DMS153 treated with DMSO at 0.1 percent for 48 hours (cell line): ENCODE results near the gene TMEM86B.
"Not testable (repeated sequence)": the region's sequence is repeated elsewhere in the genome, so short reads cannot be mapped to it uniquely, and the experiment has no call there.

Experiments used
- DNase-seq: peaks from one replicate; lab custom pipeline; 2025; ENCODE audit not compliant: unreplicated experiment; lab: John Stamatoyannopoulos, UW

Gene TMEM86B

GRCh38 chr19:55223291-55224037 is 5.1 kb downstream of the TMEM86B start:
- no peak for DNase-seq

GRCh38 chr19:55220525-55220924 is 8.0 kb downstream of the TMEM86B start:
- no peak for DNase-seq

- peak; percentile 91 for DNase-seq
These were observed 11.9 kb downstream of the TMEM86B start for GRCh38 chr19:55216461-55217198.

GRCh38 chr19:55213547-55213946 is 15.0 kb downstream of the TMEM86B start:
- DNase-seq: no peak

- peak; percentile 74 for DNase-seq
These were observed 16.1 kb downstream of the TMEM86B start for GRCh38 chr19:55212447-55212846.

GRCh38 chr19:55209693-55210472 is 18.7 kb downstream of the TMEM86B start:
- DNase-seq: peak; percentile 74

- peak; percentile 26 for DNase-seq
These were observed 19.5 kb downstream of the TMEM86B start, which contains the start of gene PTPRH for GRCh38 chr19:55208880-55209692. TSS of gene PTPRH (minus strand) at chr19:55209501. CDS start at chr19:55209433, 68 bp downstream.

- DNase-seq: peak; percentile 49
These were observed 21.7 kb downstream of the TMEM86B start for GRCh38 chr19:55206664-55207500.

- not testable (repeated sequence) for DNase-seq
These were observed 26.4 kb downstream of the TMEM86B start for GRCh38 chr19:55202199-55202598.

GRCh38 chr19:55199620-55200204 is 28.9 kb downstream of the TMEM86B start:
- no peak for DNase-seq

GRCh38 chr19:55198651-55199050 is 29.9 kb downstream of the TMEM86B start:
- DNase-seq: no peak

- no peak for DNase-seq
These were observed 31.0 kb downstream of the TMEM86B start for GRCh38 chr19:55197528-55197927.

- no peak for DNase-seq
These were observed 31.8 kb downstream of the TMEM86B start for GRCh38 chr19:55196803-55197202.

GRCh38 chr19:55193481-55193880 is 35.1 kb downstream of the TMEM86B start:
- no peak for DNase-seq

- no peak for DNase-seq
These were observed 39.1 kb downstream of the TMEM86B start for GRCh38 chr19:55189403-55189835.

- no peak for DNase-seq
These were observed 39.9 kb downstream of the TMEM86B start for GRCh38 chr19:55188625-55189024.

- DNase-seq: no peak
These were observed 42.5 kb downstream of the TMEM86B start for GRCh38 chr19:55186080-55186479.

GRCh38 chr19:55181740-55182139 is 46.8 kb downstream of the TMEM86B start:
- no peak for DNase-seq
